Measurements from ENCODE around the gene NKD1.

The NKD1 gene

DNA sequence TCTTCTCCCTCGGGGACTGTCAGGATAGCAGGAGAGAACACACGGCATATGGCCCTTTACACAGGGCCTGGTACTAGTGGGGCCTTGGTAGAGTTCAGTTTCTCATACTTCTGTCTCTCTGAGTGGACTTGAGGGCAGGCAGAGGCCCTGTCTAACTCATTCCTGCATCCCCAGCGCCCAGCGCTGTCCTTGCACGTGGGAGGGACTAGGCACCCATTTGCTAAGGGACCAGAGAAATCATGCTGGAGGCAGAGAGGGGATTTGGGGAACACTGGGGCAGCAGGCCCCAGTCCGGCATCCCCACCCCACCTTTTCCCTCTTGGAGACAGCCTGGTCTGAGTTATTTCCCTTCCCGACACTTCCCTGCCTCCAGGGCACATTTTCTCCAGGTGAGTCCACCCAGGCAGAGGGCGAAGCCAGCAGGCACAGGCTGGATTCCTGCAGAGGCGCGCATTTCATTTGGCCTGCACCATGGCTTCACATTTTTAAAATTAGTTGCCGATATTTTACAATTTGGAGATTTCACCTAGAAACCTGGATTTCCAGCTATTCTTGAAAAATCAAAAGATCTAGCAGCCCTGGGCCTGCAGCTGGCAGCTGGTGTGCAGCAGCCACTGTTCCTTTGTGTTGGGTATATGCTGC lies 9.7 kb upstream of the NKD1 start:
- no peak for DNase-seq (ENCODE audit: low spot score)

DNA sequence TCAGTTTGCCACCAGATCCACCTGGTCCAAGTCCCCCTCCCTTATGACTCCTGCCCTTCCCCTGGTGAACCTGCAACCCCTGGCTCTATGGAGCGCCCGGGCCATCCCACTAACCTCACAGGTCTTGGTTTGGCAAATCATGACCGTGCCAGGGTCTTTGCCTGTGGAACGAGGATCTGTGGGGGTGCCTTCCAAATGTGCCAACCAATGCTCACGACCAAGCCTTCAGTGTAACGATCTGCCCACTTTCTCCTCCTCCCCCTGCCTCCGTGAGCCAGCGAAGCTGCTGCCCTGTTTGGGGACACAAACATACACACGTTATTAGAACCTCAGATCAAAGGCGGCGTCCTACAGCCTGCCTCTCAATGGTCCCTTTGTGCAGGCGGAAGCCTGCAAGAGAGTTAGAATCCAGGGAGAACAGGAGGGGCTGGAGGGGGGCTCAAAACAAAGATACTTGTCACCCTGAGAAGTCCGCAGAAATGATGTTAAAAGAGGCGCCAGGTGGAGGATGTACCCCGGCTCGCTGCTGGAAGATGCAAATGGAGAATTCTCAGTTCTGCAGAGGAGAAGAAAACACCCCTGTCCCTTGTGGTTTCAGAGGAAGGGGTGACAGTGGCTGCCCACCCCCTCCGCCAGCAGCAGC lies 9.0 kb upstream of the NKD1 start:
- DNase-seq (ENCODE audit: low spot score): peak; percentile 56

GRCh38 chr16:50539822-50540710 lies 8.1 kb upstream of the NKD1 start:
- DNase-seq (ENCODE audit: low spot score): peak; percentile 66

GRCh38 chr16:50540711-50541007 lies 7.5 kb upstream of the NKD1 start:
- DNase-seq (ENCODE audit: low spot score): no peak

GRCh38 chr16:50542703-50543102 lies 5.5 kb upstream of the NKD1 start:
- DNase-seq (ENCODE audit: low spot score): no peak

DNA sequence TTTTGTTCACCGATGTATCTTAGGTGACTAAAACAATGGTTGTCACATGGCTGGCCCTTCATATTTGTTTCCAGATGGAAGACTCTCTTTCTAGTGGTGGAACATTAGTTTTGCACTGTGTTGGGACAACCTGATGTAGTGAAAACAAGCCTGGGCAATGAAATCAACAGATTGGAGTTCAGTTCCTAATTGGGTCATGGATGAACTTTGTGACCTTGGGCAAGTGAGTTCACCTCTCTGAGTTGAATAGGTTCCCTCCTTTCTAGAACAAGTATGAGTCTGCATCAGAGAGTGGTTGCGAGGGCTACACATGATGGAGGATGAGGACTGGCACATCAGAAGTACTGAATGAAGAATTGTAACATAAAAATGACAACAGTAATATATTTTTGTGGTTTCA lies 2.1 kb upstream of the NKD1 start:
- no peak for DNase-seq (ENCODE audit: low spot score)

DNA sequence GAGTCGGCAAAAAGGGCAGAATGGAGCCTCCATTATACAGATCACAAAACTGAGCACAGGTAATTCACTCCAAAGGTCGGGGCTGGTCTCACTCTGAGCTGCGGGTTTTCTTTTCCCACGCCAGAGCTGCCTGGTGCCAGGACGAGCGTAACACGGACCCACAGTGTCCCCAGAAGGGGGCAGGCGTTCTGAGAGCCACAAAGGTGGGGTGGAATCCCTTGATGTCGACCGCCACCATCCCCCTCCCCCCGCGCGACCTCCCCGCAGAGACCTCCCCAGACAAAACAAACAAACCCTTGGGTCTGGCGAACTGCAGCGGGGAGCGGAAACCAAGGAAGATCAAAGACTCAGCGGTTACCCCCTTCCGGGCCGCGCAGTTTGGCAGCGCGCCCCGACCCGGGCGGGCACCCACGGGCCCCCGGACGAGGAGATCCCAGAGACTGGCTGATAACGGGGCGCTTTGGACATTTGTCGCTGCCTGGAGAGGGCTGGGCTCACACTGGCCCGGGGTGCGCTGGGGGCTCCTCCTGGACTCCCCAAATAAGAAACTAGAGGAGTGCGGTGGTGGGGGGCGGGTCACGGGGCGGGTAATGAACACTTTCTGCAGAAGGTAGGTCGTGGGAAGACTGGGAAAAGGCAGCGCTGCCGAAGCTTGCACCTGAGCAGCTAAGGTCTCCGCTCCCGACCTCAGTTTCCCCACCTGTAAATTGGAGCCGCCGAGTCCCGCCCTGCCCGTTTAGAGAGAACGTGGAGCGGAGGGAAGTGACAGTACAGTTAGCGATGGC lies 664 bp upstream of the NKD1 start:
- DNase-seq (ENCODE audit: low spot score): peak; percentile 76

- DNase-seq (ENCODE audit: low spot score): no peak
Observed at GRCh38 chr16:50548909-50549560, 839 bp downstream of the NKD1 start.

DNA sequence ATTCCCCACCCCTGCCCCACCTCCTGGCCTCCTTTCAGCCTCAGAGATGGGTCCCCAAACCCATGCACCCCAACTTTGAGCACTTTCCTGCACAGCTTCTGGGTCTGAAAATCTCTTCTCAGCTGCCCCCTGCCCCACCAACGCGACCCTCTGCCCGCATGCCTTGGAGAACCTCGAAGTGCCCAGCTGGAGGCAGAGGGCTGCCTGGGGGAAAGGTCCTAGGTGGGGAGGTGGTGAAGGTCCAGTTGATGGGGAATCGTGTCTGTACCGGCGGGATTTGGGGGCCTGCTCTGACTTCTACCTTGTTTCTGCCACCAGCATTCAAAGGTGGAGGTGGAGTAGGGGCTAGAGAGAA lies 1.3 kb downstream of the NKD1 start:
- DNase-seq (ENCODE audit: low spot score): no peak

- no peak for DNase-seq (ENCODE audit: low spot score)
Observed at GRCh38 chr16:50550035-50550434, 1.8 kb downstream of the NKD1 start.

- no peak for DNase-seq (ENCODE audit: low spot score)
Observed at GRCh38 chr16:50550866-50551641, 2.9 kb downstream of the NKD1 start.

GRCh38 chr16:50552476-50553101 lies 4.4 kb downstream of the NKD1 start:
- no peak for DNase-seq (ENCODE audit: low spot score)

- DNase-seq (ENCODE audit: low spot score): no peak
Observed at GRCh38 chr16:50553182-50553710, 5.0 kb downstream of the NKD1 start.

- DNase-seq (ENCODE audit: low spot score): no peak
Observed at GRCh38 chr16:50553731-50554360, 5.7 kb downstream of the NKD1 start.

- DNase-seq (ENCODE audit: low spot score): no peak
Observed at GRCh38 chr16:50555269-50555875, 7.2 kb downstream of the NKD1 start.

GRCh38 chr16:50555952-50556673 lies 7.9 kb downstream of the NKD1 start:
- DNase-seq (ENCODE audit: low spot score): no peak

GRCh38 chr16:50557046-50557445 lies 8.8 kb downstream of the NKD1 start:
- no peak for DNase-seq (ENCODE audit: low spot score)

GRCh38 chr16:50558913-50559312 lies 10.7 kb downstream of the NKD1 start:
- no peak for DNase-seq (ENCODE audit: low spot score)

GRCh38 chr16:50559342-50559741 lies 11.1 kb downstream of the NKD1 start:
- DNase-seq (ENCODE audit: low spot score): no peak
